Ureter (tissue), 1 donor: Measurements from ENCODE around the gene OR4B1. TPM values are rescaled to one million over a fixed set of nuclear protein-coding genes. Genes with fewer than 3 reads are reported as not detected.
"Not testable (repeated sequence)": the region's sequence is repeated elsewhere in the genome, so short reads cannot be mapped to it uniquely, and the experiment has no call there.

Experiments used
- DNase-seq: peaks from one replicate; pipeline ENCODE4 v3.0.0-alpha.2; 2020; ENCODE audit warnings: low spot score
- total RNA-seq: library from RNA; stranded (reverse); gene quantifications from one replicate; pipeline ENCODE4 v1.2.4, GENCODE V29; 2023
- donor health status: DM: yes; HTN: yes; CAD: no.

The OR4B1 gene
- not detected for total RNA-seq

GRCh38 chr11:48216510-48216909 is at the start of gene OR4B1:
Gene OR4B1 (plus strand): TSS chr11:48216810. CDS start chr11:48216810, 0 bp downstream.
- DNase-seq: no peak

GRCh38 chr11:48167380-48167779 is 49.2 kb upstream of the OR4B1 start:
- DNase-seq: no peak

GRCh38 chr11:48168815-48169214 is 47.8 kb upstream of the OR4B1 start:
- DNase-seq: no peak

- DNase-seq: no peak
Observed at GRCh38 chr11:48169259-48169658, 47.4 kb upstream of the OR4B1 start.

GRCh38 chr11:48169717-48170116 is 46.9 kb upstream of the OR4B1 start:
- no peak for DNase-seq

GRCh38 chr11:48170241-48171233 is 46.1 kb upstream of the OR4B1 start:
- no peak for DNase-seq

- DNase-seq: peak; percentile 52
Observed at GRCh38 chr11:48172818-48173609, 43.6 kb upstream of the OR4B1 start.

- no peak for DNase-seq
Observed at GRCh38 chr11:48177661-48178060, 38.9 kb upstream of the OR4B1 start.

- DNase-seq: no peak
Observed at GRCh38 chr11:48180627-48181026, 36.0 kb upstream of the OR4B1 start.

GRCh38 chr11:48182860-48183526 is 33.6 kb upstream of the OR4B1 start:
- DNase-seq: no peak

- no peak for DNase-seq
Observed at GRCh38 chr11:48184452-48184851, 32.2 kb upstream of the OR4B1 start.

GRCh38 chr11:48190906-48191654 is 25.5 kb upstream of the OR4B1 start:
- DNase-seq: not testable (repeated sequence)

- DNase-seq: no peak
Observed at GRCh38 chr11:48193876-48194275, 22.7 kb upstream of the OR4B1 start.

- no peak for DNase-seq
Observed at GRCh38 chr11:48207881-48208280, 8.7 kb upstream of the OR4B1 start.

- DNase-seq: no peak
Observed at GRCh38 chr11:48210052-48210451, 6.6 kb upstream of the OR4B1 start.

GRCh38 chr11:48228761-48229160 is 12.2 kb downstream of the OR4B1 start:
- DNase-seq: no peak

GRCh38 chr11:48230057-48230456 is 13.4 kb downstream of the OR4B1 start:
- DNase-seq: not testable (repeated sequence)

GRCh38 chr11:48237727-48238126 is 21.1 kb downstream of the OR4B1 start:
- no peak for DNase-seq

GRCh38 chr11:48242501-48242900 is 25.9 kb downstream of the OR4B1 start:
- DNase-seq: no peak

- no peak for DNase-seq
Observed at GRCh38 chr11:48244804-48245203, 28.2 kb downstream of the OR4B1 start, which contains the start of gene OR4X2. Gene OR4X2 (plus strand): TSS chr11:48245104. CDS start chr11:48245104, 0 bp downstream.

- DNase-seq: no peak
Observed at GRCh38 chr11:48248902-48249301, 32.3 kb downstream of the OR4B1 start.
